HL-60 (cell line): ENCODE results near the gene NPHS1.

Experiments used
- GABPA ChIP-seq: IDR thresholded peaks from 2 replicates; pipeline ENCODE4 v1.6.1; 2012; ENCODE audit warnings: low read depth
- POLR2AphosphoS5 ChIP-seq: IDR thresholded peaks from 2 replicates; pipeline ENCODE4 v1.6.1; 2012; ENCODE audit warnings: low read depth
- SPI1 ChIP-seq: IDR thresholded peaks from 2 replicates; pipeline ENCODE4 v1.6.1; 2012; ENCODE audit warnings: low read depth, mild to moderate bottlenecking, borderline replicate concordance
- TF ChIP-seq, protein P1 (sequence below): IDR thresholded peaks from one replicate; pipeline ENCODE4 v1.5.1; 2011; ENCODE audit warnings: low read length, control low read depth, inconsistent platforms; ENCODE audit not compliant: insufficient read depth
- TF ChIP-seq, protein P2 (sequence below): IDR thresholded peaks from 2 replicates; pipeline ENCODE4 v1.6.1; 2012; ENCODE audit warnings: low read depth; ENCODE audit not compliant: insufficient replicate concordance

DNA sequence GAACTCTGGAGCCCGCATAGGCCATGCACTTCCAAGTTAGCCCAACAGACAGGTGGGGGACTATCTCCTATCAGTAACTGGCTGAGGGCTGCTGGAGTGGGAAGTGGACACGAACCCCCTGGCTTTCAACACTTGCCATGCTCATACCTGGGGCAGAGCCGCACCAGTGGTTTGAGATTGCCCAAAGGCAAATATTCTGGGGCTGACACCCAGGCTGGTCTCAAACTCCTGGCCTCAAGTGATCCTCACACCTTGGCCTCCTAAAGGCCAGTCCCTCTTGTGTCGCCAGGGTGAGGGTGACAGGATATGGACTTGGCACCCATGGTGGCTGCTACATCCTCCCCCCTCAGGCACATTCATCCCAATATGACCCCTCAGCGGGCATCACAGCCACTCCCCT lies 34.9 kb upstream of the NPHS1 start:
- TF ChIP-seq, protein P1, sequence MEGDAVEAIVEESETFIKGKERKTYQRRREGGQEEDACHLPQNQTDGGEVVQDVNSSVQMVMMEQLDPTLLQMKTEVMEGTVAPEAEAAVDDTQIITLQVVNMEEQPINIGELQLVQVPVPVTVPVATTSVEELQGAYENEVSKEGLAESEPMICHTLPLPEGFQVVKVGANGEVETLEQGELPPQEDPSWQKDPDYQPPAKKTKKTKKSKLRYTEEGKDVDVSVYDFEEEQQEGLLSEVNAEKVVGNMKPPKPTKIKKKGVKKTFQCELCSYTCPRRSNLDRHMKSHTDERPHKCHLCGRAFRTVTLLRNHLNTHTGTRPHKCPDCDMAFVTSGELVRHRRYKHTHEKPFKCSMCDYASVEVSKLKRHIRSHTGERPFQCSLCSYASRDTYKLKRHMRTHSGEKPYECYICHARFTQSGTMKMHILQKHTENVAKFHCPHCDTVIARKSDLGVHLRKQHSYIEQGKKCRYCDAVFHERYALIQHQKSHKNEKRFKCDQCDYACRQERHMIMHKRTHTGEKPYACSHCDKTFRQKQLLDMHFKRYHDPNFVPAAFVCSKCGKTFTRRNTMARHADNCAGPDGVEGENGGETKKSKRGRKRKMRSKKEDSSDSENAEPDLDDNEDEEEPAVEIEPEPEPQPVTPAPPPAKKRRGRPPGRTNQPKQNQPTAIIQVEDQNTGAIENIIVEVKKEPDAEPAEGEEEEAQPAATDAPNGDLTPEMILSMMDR = no peak
- TF ChIP-seq, protein P2, sequence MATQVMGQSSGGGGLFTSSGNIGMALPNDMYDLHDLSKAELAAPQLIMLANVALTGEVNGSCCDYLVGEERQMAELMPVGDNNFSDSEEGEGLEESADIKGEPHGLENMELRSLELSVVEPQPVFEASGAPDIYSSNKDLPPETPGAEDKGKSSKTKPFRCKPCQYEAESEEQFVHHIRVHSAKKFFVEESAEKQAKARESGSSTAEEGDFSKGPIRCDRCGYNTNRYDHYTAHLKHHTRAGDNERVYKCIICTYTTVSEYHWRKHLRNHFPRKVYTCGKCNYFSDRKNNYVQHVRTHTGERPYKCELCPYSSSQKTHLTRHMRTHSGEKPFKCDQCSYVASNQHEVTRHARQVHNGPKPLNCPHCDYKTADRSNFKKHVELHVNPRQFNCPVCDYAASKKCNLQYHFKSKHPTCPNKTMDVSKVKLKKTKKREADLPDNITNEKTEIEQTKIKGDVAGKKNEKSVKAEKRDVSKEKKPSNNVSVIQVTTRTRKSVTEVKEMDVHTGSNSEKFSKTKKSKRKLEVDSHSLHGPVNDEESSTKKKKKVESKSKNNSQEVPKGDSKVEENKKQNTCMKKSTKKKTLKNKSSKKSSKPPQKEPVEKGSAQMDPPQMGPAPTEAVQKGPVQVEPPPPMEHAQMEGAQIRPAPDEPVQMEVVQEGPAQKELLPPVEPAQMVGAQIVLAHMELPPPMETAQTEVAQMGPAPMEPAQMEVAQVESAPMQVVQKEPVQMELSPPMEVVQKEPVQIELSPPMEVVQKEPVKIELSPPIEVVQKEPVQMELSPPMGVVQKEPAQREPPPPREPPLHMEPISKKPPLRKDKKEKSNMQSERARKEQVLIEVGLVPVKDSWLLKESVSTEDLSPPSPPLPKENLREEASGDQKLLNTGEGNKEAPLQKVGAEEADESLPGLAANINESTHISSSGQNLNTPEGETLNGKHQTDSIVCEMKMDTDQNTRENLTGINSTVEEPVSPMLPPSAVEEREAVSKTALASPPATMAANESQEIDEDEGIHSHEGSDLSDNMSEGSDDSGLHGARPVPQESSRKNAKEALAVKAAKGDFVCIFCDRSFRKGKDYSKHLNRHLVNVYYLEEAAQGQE = no peak
- peak; percentile 53 for TF ChIP-seq POLR2AphosphoS5
- no peak for TF ChIP-seq SPI1
- TF ChIP-seq GABPA = no peak
